GM18909 (cell line): ENCODE data around the gene DDX54.
"Not testable (repeated sequence)": the region's sequence is repeated elsewhere in the genome, so short reads cannot be mapped to it uniquely, and the experiment has no call there.

Source experiments
- ATAC-seq: cut with Tn5 transposase; IDR thresholded peaks from one replicate; pipeline ENCODE4 v1.9.1; 2021; ENCODE audit warnings: mild to moderate bottlenecking; ENCODE audit not compliant: unreplicated experiment, poor library complexity

DDX54 gene

DNA sequence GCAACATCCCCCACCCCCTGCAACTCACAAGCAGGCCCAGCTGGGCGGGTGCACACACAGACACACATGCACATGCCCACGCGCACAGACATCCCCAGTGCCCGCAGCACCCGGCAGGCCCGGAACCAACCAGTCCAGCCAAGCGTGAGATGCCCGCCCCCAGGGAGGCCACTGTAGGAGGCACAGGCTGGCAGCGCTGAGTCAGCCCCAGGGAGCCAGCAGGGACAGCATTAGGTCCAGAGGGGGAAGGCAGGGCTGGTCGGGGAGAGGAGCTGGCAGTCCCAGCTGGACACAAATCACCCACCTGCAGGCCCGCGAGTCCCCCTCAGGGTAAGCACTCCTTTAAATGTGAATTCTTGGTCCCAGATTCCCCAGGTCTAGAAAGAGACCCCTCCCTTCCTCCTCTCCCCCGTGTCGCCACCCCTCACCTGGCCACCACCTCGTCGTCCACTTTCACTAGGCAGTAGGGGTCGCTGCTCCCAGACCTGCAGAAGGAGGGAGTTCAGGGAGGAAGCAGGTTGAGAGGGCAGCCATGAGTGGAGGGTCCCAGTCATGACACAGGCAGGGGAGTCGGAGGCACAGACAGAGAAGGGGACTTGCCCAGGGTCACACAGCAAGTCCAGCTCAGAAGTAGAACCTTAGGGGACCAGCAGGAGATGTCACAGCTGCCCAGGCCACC, 54.7 kb downstream of the DDX54 start:
- no peak for ATAC-seq

DNA sequence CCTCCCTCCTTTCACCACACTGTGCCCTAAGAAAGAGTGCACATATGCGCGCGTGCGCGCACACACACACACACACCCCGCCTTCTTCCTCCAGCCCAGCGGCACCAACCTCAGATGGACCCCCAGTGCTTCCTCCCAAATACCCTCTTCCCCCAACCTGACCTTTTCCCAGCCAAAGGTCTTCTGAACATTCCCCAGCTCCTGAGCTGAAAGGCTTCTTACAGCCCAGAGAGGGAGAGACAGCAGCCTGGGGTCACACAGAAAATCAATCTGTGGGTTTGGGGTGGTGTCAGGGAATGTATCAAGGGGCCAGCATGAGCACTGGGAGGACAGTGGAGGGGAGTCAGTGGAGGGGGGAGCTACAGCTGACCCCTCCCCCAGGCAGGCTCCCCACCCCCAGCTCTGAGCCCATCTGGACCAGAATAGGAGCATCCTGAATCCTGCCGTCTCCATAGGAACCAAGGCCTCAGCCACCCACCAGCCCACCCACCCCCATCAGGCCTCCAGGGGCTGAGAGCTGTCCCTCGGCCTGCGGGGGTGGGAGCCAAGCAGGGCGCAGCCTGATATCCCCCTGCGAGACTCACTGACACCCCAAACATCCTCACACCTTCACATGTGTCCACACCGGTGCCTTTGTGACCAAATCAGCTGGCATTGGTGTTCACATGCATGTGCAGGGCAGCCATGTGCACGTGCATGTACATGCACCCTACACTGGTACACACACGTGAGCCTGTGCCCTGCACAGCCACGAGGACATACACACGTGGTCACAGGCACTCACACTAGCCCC, 55.4 kb downstream of the DDX54 start:
- no peak for ATAC-seq

DNA sequence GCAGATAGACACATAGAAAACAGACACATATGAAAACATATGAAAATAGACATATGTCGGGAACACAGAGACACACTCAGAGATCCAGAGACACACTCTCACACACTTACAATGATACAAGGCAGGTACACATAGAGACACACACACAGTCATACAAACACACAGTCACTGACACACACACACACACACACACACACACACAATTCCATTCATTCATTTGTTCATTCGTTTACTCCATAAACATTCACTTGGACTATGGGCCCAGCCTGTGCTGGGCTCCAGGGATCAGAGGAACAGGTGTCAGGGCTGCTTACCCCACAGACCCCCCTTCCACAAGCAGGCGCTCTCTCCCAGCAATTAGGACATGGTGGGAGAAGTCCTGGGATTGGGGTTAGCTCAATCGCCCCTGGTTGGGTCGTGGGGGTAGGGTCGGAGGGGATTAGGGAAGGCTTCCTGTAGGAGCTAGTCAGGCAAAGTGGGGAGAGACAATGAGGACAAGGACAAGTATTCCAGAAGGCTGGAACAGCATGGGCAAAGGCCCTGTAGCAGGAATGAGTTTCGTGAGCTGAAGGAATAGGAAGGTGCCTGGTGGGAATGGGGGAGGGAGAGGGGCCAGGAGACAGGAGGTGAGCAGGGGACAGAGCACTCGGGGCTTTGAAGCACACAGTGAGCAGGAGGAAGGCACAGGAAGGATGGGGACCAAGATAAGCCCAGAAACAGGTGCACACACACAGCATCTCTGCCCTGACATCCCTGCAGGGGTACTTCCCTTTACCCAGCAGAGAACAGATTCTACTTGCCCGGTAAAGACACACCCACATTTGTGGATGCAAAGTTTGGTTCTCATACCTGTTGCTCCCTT, 56.2 kb downstream of the DDX54 start:
- no peak for ATAC-seq

DNA sequence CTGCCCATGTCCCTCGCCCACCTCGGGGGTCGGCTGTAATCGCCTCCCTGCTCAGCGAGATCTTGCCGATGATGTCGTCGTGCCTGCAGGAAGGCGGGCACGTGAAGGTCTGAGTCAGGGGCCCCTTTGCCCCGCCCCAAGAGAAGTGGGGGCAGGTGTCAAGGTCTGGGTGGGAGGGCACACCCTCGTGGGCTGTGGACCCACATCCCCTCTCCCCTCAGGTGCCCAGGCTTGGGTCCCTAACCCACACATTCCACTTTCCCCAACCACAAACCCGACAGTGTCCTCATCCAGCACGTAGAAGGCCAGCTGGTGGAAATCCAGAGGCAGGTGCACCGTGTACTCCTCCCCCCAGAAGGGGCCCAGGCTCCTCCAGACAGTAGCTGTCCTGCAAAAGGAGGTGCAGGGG, 57.5 kb downstream of the DDX54 start:
- ATAC-seq = no peak

DNA sequence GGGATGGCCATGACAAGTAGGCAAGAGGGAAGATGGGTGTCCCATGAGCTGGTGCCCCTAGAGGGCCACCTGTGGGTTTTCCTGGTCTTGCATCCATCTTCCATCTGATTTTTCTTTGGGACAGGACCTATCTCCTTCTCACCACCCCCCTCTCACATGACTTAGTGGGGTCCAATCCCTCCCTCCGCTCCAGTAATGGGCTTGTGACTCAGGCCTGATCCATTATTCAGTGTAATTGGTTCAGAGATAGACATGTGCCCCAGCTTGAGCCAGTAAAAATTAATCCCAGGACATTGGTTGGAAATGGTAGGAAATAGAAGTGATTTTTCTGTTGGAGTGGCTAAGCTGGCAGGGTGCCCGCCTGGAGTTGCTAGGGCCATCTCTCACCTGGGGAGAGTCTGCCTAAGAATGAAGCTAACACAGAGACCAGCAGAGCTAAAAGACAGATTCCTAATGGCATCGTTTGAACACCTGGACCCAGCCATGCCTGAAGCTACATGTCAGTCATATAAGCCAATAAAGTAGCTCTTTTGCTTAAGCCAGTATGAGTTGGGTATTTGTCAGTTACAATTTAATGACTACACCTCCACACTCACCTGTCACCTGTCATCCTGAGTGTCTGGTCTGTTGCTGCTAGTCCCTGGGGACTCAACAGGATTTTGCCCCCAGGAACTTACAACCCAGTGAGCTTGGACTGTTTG, 64.5 kb downstream of the DDX54 start:
- ATAC-seq = no peak

DNA sequence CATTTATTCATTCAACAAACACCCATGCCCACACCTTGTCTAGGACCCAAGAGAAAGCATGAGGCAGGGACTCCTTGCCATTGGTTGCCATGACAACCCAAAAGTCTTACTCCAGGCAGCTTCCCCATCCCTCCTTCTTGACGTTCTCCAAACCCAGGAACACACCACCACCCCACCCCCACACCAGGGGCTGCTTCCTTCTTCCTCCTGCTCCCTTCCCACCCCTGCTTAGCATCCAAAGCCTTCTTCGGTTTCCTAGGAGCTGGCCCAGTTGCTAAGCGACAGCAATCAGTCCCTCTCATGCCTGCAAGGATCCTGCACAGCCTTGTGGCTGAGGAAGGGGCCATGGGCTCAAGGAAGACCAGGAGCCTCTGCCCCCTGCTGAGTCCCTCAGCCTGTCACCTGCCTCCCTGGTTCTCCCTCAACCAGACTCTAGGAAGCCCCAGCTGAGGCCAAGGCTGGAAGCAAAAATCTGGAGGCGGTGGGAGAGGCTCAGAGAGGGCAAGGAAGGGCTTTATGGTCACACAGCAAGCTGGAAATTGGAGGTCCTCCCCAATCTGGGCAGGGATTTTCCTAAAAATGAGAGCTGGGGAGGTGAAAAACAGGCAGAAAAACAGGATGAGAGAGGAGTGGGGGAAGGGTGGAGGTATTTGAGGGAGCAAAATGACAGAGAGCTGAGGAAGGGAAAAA, 65.2 kb downstream of the DDX54 start:
- ATAC-seq = no peak

DNA sequence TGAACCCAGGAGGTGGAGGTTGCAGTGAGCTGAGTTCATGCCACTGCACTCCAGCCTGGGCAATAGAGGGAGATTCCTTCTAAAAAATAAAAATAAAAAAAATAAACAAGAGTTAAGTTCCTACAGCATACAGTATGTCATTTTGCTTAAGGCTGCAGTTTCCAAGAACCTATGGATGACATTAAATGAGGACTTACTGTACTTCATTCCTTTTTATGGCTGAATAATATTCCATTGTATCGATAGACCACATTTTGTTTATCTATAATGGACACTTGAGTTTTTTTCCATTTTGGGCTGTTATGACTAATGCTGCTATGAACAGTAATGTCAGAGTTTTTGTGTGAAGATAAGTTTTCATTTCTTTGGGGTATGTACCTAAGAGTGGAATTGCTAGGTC, 67.1 kb downstream of the DDX54 start:
- ATAC-seq = no peak

DNA sequence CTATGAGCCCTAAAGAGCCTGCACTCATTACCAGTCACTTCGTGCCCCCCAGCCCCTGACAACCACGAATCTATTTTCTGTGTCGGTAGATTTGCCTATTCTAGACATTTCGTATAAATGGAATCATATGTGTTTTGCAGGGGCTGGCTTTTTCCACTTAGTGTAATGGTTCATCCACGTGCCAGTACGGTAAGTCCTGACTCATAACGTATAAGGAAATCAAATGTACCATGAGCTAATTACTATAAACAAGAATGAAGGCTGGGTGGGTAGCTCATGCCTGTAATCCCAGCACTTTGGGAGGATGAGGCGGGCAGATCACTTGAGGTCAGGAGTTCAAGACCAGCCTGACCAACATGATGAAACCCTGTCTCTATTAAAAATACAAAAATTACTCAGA, 67.6 kb downstream of the DDX54 start:
- ATAC-seq = not testable (repeated sequence)

DNA sequence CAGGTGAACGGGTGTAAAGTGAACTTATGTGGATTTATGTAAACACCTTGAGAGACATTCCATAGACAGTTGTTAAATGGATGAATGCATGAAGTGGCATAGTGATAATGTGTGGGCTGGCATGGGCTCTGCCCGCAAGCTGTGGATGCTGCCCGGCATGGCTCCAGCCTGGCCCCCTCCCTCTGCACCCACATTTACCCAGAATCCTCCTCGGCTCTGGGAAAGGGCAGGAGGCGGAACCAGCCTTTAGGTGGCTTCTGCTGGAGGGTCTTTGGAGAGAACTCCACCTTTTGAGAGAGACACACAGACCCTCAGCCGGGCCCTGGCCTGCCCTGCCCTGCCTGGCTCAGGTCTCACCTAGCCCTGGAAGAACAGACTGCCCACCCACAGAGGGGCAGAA, 68.4 kb downstream of the DDX54 start:
- ATAC-seq = no peak

DNA sequence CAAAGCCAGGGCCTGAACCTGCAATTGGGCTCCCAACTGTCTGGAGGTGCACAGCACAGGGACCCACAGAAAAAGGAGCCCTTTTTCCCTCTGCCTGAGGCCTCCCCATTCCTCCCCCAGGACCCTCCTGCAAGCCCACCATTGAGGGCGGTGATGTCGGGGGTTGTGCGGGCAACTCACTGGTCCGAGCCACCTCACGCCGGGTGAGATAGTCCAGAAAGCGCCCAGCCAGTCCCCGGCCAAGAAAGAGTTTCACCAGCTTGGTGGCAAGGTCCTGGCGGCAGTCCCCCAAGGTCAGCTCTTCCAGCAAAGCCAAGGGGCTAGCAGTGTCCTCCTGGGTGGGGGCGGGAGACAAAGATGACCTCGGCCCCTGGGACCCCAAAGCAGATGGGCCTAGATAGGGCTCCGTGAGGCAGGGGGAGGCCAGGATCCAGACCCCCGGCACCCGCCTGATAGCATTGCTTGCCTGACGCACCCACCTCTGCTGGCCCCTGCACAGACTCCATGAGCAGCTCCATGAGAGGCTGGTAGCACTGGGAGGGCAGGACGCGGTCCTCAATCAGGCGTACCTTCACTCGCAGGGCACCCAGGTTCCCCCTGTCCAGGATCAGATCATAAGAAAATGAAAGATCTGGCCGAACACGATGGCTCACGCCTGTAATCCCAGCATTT, 69.7 kb downstream of the DDX54 start:
- no peak for ATAC-seq

DNA sequence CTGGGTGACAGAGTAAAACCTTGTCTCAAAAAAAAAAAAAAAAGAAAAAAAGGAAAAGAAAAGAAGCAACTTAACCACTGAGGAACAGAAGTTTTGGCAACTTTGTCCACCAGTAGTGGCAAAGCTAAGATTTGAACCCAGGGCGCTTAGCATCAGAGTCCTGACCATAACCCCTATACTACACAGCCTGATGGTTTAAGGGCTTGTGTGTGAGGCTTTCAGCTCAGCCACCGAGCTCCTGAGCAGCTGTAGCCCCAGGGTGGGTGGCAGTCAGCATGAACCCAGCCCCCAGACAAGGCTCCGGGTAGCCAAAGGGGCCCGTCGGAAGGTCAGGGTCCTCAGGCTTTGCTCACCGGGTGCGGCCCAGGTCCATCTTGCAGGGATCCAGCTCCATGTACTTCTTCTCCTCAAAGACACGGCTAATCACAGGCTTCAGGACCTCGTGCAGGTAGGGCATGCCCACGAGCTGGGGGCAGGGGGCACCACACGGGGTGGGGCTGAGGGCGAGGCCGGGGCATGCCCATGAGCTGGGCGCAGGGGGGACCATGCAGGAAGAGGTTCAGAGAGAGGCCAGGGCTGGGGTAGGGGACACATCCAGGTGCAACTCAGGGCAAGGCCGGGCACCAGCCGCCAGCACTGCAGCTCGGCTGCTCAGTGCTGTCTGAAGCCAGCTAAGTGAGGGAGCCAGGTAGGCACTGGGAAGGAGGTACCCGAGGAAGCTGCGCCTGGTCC, 70.7 kb downstream of the DDX54 start:
- no peak for ATAC-seq

DNA sequence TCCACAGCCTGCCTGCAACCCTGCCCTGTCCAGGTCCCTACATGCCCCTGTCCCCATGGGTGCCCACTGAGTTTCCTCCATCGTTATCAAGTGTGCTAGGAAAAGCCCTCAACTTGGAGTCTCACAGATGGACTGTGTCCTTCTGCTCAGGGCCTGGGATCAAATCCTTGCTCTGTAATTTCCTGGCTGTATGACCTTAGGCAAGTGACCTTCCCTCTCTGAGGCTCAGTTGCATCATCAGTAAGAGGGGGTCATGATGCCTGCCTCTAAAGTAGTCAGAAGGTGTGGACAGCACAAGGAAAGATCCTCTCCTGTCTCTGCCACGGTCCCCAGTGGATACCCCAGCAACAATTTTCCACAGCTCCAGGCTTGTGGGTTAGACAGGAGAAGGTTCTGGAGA, 71.9 kb downstream of the DDX54 start:
- ATAC-seq = no peak

DNA sequence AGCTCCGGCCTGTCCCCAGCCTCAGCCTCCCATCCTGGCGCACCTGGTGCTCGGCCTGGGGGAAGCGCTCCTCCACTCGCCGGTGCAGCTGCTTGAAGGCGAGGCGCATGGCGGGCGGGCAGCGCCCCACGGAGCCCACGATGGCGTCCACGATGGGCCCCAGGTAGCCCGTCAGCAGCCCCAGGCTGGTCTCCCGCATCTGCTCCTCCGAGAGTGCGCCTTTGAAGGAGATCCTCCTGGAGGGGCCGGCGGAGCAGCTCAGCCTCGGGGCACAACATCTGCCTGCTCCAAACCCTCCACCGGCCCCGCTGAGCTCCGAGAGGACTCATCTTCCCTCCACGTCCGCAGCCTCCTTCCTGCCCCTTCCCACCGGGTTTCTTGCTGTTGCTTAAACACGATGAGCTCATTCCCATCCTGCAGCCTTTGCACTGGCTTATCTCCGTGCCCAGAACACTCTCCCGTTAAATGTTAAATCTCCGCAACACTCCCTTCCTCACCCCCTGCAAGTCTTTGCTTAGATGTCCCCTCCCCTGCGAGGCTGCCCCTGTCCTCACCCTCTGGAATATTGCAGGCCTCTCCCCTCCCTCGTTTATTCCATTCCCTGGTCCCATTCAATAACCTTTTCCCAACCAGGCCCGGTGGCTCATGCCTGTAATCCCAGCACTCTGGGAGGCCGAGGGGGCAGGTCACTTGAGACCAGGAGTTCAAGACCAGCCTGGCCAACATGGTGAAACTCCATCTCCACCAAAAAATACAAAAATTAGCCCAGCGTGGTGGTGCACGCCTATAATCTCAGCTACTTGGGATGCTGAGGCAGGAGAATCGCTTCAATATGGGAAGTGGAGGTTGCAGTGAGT, 73.0 kb downstream of the DDX54 start:
- no peak for ATAC-seq

DNA sequence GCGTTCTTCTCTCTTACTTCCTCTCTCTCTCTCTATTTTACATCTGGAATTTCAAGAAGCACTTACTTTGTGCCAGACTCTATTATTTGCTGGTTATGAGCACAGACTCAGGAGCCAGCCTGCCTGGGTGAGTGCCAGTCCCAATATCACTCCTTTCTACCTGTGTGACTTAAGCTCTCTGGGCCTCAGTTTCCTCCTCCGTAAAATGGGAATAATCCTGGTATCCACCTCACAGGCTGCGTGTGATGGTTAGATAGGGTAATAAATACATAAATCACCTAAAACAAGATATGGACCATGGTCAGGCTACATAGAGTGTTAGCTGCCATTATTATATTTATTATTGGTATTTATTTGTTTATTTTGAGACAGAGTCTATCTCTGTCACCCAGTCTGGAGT, 74.0 kb downstream of the DDX54 start:
- ATAC-seq = no peak

DNA sequence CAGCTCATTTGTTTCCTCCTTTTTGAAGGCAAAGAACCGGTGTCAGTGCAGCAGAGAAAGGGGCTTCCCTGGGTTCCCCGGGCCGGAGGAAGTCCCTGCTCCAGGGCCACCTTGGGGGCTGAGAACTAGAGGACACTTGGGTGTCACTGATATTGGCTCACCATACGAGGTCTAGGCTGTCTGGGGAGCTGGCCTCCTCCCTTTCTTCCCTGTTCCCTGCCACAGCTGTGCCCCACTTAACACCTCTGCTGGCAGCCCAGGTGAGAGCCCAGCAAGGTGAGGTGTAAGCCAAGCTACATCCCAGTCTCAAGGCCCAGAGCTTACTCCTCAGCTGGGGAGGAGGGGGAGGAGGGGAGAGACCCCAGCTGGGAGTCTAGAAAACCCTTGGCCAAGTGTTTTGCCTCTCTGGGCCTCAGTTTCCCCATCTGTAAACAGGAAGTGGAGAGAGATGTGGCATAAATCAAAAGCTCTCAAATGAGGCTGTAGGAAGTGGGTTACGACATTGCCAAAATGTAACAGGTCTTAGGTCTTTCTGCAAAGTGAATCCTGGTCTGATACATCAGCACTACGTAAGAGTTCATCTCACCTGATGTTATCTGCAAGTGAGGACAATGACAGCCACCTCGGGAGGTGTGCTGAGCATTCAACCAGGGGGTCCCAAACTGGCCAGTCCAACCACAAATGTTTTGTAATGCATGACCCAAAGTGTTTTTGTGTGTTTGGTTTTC, 75.2 kb downstream of the DDX54 start:
- ATAC-seq = no peak

DNA sequence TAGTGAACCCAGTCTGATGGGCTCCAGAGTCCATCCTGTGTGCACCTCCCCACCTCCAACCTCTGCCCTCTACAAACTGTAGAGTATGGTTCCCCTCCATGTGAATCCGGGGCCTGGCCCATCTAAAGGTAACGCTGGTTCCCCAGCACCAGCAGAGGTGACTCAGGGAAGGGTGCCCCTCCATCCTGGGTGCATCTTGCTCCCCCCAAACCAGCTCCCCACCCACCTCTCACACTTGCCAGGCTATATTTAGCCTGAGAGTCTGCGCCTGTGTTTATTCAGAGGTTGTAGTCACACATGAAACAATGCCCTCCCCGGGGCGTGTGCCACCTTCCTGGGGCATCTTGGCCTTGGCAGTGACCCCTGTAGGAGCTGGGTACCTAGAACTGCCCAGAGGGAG, 75.9 kb downstream of the DDX54 start:
- ATAC-seq = no peak

DNA sequence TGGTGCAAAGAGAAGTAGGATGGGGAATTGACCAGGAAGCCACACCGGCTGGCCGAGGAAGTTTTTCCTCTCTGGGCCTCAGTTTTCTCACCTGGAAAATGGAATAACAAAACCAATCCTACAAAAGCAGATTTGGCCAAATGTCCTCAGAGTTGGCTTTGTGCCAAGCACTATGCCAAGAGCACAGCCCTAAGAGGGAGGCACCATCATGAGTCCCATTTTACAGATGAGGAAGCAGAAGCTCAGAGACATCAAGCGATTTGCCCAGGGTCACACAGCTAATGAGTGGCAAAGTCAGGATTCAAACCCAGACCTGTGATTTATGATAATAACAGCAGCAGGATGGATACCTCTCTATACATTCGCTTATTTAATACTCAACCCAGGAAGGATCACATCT, 77.0 kb downstream of the DDX54 start:
- ATAC-seq = no peak
